Panc1 (cell line): ENCODE measurements around the gene CRLF1. TPM values are rescaled to one million over a fixed set of nuclear protein-coding genes. Genes with fewer than 3 reads are reported as not detected.

Experiments used
- ATAC-seq: fragments of 200-7000 bp; cut with Tn5 transposase; 2 replicates; pipeline ENCODE4 v1.9.1; 2020; ENCODE audit warnings: mild to moderate bottlenecking, moderate library complexity
- BruUV-seq: library from RNA; stranded (reverse); fragments of 400-500 nt; replicated peaks from 2 replicates; lab custom pipeline; 2021; lab: Mats Ljungman, UMichigan
- CTCF ChIA-PET: fragments of 300-600 bp; sonication (Branson Sonifier 250); formaldehyde crosslinking; loops from one replicate; lab custom pipeline; 2022; ENCODE audit warnings: antibody characterized with exemption; lab: Charles Lee
- POLR2A ChIA-PET: fragments of 300-600 bp; sonication (Branson Sonifier 250); formaldehyde crosslinking; loops from one replicate; lab custom pipeline; 2022; ENCODE audit warnings: antibody characterized with exemption; lab: Charles Lee
- DNase-seq: peaks from one replicate; pipeline ENCODE4 v3.0.0-alpha.2; 2010; ENCODE audit warnings: low read depth, low spot score
- H3K27ac ChIP-seq: 2 replicates; pipeline ENCODE4 v1.5.1; 2011; ENCODE audit warnings: mild to moderate bottlenecking, low read length, inconsistent platforms
- H3K27me3 ChIP-seq: fragments of 200-500 bp; sonication (Bioruptor generic); 2 replicates; pipeline ENCODE4 v1.6.0; 2014; ENCODE audit warnings: low read length, inconsistent platforms; ENCODE audit not compliant: control insufficient read depth, insufficient read depth
- H3K36me3 ChIP-seq: fragments of 200-500 bp; sonication (Bioruptor generic); 2 replicates; pipeline ENCODE4 v1.5.1; 2014; ENCODE audit warnings: inconsistent platforms, mild to moderate bottlenecking, low read length, moderate library complexity; ENCODE audit not compliant: control insufficient read depth, insufficient read depth
- H3K4me1 ChIP-seq: 2 replicates; pipeline ENCODE4 v1.5.1; 2011; ENCODE audit warnings: inconsistent platforms, mild to moderate bottlenecking, low read length, moderate library complexity; ENCODE audit not compliant: control insufficient read depth, insufficient read depth
- H3K4me3 ChIP-seq, 2 experiments: 2 replicates each; pipeline ENCODE4 v1.5.1; 2011 to 2012; ENCODE audit warnings: low read depth in 2 of 2, low read length in 2 of 2, mild to moderate bottlenecking in 2 of 2, inconsistent platforms in 1 of 2, moderate library complexity in 1 of 2
- H3K9me3 ChIP-seq: fragments of 200-500 bp; sonication (Bioruptor generic); 2 replicates; pipeline ENCODE4 v1.5.1; 2014; ENCODE audit warnings: low read depth, mild to moderate bottlenecking, inconsistent platforms, low read length, moderate library complexity; ENCODE audit not compliant: control insufficient read depth, insufficient read depth
- CTCF ChIP-seq: fragments of 450-650 bp; IDR thresholded peaks from 2 replicates; pipeline ENCODE4 v1.5.1; 2017; ENCODE audit warnings: mild to moderate bottlenecking
- POLR2AphosphoS5 ChIP-seq: IDR thresholded peaks from 2 replicates; pipeline ENCODE4 v1.6.1; 2012; ENCODE audit warnings: mild to moderate bottlenecking, low read depth, low read length, moderate library complexity
- REST ChIP-seq, 2 experiments: IDR thresholded peaks; 2 replicates each; pipeline ENCODE4 v1.6.1; 2011 to 2012; ENCODE audit warnings: low read depth in 2 of 2, control low read depth in 1 of 2, low read length in 1 of 2, mild to moderate bottlenecking in 1 of 2, moderate library complexity in 1 of 2; ENCODE audit not compliant: insufficient read depth in 1 of 2
- SIN3A ChIP-seq: IDR thresholded peaks from 2 replicates; pipeline ENCODE4 v1.6.1; 2012; ENCODE audit warnings: low read depth, mild to moderate bottlenecking, low read length, moderate library complexity, borderline replicate concordance; ENCODE audit not compliant: insufficient read depth
- TCF7L2 ChIP-seq: IDR thresholded peaks from 2 replicates; pipeline ENCODE4 v1.6.1; 2011; ENCODE audit warnings: mild to moderate bottlenecking, low read depth, low read length, inconsistent platforms
- in situ Hi-C: cut with HindIII; loops from 2 replicates; pipeline ENCODE4 v1.10.0; 2016; ENCODE audit warnings: low sequenced_read_pairs, low pct_unique_long_range_greater_than_20kb
- intact Hi-C: fragments of 100-400 bp; cut with micrococcal nuclease; formaldehyde crosslinking; loops from one replicate; pipeline ENCODE4 v1.10.0; 2022; ENCODE audit not compliant: unreplicated experiment
- total RNA-seq: library from RNA; stranded (reverse); gene quantifications from one replicate; pipeline ENCODE4 v1.2.1, GENCODE V29; 2021; ENCODE audit not compliant: unreplicated experiment

The CRLF1 gene
- total RNA-seq, 1 experiment from 2014 or later: 3.5 TPM

- in situ Hi-C loops: no loop called here
- no peak for TF ChIP-seq TCF7L2
- no peak for TF ChIP-seq SIN3A
- TF ChIP-seq CTCF: no peak
- TF ChIP-seq REST (IDR thresholded peaks at IDR 0.05; ENCODE audit: insufficient read depth in 1 of 2, low read depth in 2 of 2, low read length in 1 of 2): no peak
- TF ChIP-seq POLR2AphosphoS5: no peak
- ChIA-PET POLR2A (no interaction called here), CTCF (no interaction called here)
- intact Hi-C loops: no loop called here
- peak within 1 kb of the TSS; percentile 40 to 46 for H3K4me3 ChIP-seq
- ATAC-seq: peak; percentile 41; the same call in 1 of the 2 replicates
- peaks cover 2% of the 10 kb centered on the region for H3K27me3 ChIP-seq
- H3K36me3 ChIP-seq: no peaks in the 10 kb centered on the region
- no peaks in the 10 kb centered on the region for H3K9me3 ChIP-seq
- no peak within 1 kb of the TSS for H3K27ac ChIP-seq
- DNase-seq: no peak
- H3K4me1 ChIP-seq: peaks cover 5% of the 10 kb centered on the region; the same call in 1 of the 2 replicates
- BruUV-seq: no TSS peak
Observed at GRCh38 chr19:18612772-18613588, 6.4 kb upstream of the CRLF1 start, which contains the start of gene TMEM59L. TMEM59L (plus strand) TSS chr19:18612870; CDS start chr19:18612959, 89 bp downstream.

- BruUV-seq: no TSS peak
- Histone ChIP-seq H3K27me3 (peaks cover 2% of the 10 kb centered on the region), H3K27ac (no peak overlapping the region), H3K4me1 (peaks cover 5% of the 10 kb centered on the region; the same call in 1 of the 2 replicates), H3K9me3 (no peaks in the 10 kb centered on the region), H3K4me3 (peak overlapping the region; percentile 40 to 46), H3K36me3 (no peaks in the 10 kb centered on the region)
- in situ Hi-C loops: no loop called here
- intact Hi-C loops: no loop called here
- DNase-seq (no peak), ATAC-seq (peak; percentile 33)
- ChIA-PET POLR2A (no interaction called here), CTCF (no interaction called here)
- no peak for TF ChIP-seq SIN3A
- no peak for TF ChIP-seq POLR2AphosphoS5
- TF ChIP-seq TCF7L2: no peak
- TF ChIP-seq REST (IDR thresholded peaks at IDR 0.05; ENCODE audit: insufficient read depth in 1 of 2, low read depth in 2 of 2, low read length in 1 of 2): no peak
- no peak for TF ChIP-seq CTCF
Observed at GRCh38 chr19:18612051-18612771, 5.6 kb upstream of the CRLF1 start.
